ENCODE data around the gene CELF3.

DNA sequence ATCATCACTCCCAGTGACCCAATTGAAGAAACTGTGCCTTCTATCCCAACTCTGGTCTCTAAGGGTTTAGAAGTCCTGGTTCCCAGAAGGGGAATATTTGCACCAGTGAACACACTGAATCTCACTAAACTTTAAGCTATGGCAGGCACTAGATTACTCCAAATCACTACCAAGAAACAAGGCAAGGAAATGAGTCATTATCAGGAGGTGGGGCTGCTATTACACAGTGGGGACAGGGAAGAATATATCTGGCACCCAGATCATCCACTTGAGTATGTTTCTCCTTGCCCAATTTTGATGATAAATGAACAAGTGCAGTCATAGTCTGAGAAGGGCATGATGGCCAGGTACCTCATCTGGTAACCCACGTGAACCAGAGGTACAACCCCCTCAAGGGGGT, 39.7 kb upstream of the CELF3 start:
- TF ChIP-seq CEBPB (IDR thresholded peaks at IDR 0.05) (no peak), TEAD4 (IDR thresholded peaks at IDR 0.05) (no peak), EP300 (IDR thresholded peaks at IDR 0.05; ENCODE audit: borderline replicate concordance) (no peak), ZBTB7A (IDR thresholded peaks at IDR 0.05; ENCODE audit: low read depth) (no peak)
- TF ChIP-seq, protein P1, sequence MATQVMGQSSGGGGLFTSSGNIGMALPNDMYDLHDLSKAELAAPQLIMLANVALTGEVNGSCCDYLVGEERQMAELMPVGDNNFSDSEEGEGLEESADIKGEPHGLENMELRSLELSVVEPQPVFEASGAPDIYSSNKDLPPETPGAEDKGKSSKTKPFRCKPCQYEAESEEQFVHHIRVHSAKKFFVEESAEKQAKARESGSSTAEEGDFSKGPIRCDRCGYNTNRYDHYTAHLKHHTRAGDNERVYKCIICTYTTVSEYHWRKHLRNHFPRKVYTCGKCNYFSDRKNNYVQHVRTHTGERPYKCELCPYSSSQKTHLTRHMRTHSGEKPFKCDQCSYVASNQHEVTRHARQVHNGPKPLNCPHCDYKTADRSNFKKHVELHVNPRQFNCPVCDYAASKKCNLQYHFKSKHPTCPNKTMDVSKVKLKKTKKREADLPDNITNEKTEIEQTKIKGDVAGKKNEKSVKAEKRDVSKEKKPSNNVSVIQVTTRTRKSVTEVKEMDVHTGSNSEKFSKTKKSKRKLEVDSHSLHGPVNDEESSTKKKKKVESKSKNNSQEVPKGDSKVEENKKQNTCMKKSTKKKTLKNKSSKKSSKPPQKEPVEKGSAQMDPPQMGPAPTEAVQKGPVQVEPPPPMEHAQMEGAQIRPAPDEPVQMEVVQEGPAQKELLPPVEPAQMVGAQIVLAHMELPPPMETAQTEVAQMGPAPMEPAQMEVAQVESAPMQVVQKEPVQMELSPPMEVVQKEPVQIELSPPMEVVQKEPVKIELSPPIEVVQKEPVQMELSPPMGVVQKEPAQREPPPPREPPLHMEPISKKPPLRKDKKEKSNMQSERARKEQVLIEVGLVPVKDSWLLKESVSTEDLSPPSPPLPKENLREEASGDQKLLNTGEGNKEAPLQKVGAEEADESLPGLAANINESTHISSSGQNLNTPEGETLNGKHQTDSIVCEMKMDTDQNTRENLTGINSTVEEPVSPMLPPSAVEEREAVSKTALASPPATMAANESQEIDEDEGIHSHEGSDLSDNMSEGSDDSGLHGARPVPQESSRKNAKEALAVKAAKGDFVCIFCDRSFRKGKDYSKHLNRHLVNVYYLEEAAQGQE (IDR thresholded peaks at IDR 0.05; ENCODE audit: low read depth): no peak
